ENCODE measurements around the gene CMTM6.

Gene CMTM6

DNA sequence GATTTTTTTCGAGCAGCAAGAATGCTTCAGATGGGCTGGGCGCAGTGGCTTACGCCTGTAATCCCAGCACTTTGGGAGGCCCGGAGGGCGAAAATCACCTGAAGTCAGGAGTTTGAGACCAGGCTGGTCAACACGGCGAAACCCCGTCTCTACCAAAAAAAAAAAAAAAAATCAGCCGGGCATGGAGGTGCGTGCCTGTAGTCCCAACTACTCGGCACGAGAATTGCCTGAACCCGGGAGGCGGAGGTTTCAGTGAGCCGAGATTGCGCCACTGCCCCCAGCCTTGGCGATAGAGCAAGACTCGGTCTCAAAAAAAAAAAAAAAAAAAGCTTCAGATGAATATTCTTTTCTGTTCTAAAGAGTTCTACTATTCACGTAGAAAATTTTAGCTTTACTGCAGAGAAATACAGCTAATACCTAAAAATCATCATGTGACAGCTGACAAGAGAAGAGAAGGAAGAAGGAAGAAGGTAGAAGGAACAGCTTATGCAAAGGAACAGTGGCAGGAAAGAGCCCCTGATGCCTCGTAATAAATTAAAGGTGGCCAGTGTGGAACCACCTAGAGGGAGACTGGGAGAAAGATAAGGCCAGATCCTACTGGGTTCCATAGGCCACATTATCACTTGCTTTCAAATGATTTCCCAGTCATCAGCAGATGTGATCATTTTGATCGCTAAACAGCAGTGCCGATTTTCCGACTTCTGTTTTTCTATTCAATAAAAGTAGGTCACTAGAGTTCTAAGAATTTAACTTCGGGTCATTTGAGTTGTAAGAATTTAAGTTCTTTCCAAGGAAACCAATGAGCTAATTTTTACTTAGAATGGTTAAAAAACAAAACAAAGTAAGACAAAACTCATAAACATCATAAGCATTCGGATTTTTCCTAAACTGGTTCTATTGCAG, 1.5 kb downstream of the CMTM6 start:
- TF ChIP-seq, protein P1, sequence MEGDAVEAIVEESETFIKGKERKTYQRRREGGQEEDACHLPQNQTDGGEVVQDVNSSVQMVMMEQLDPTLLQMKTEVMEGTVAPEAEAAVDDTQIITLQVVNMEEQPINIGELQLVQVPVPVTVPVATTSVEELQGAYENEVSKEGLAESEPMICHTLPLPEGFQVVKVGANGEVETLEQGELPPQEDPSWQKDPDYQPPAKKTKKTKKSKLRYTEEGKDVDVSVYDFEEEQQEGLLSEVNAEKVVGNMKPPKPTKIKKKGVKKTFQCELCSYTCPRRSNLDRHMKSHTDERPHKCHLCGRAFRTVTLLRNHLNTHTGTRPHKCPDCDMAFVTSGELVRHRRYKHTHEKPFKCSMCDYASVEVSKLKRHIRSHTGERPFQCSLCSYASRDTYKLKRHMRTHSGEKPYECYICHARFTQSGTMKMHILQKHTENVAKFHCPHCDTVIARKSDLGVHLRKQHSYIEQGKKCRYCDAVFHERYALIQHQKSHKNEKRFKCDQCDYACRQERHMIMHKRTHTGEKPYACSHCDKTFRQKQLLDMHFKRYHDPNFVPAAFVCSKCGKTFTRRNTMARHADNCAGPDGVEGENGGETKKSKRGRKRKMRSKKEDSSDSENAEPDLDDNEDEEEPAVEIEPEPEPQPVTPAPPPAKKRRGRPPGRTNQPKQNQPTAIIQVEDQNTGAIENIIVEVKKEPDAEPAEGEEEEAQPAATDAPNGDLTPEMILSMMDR (IDR thresholded peaks at IDR 0.05; ENCODE audit: borderline replicate concordance, control extremely low read depth, extremely low read depth, insufficient read depth, missing control alignments) = no peak
- in situ Hi-C loops (cut with MboI; ENCODE audit: low sequenced_read_pairs, unreplicated experiment) = loop anchor here (25.0 kb wide), 1 partner anchor 436 kb away; no protein-coding TSS in a partner anchor
- DNase-seq (ENCODE audit: low spot score) = no peak

DNA sequence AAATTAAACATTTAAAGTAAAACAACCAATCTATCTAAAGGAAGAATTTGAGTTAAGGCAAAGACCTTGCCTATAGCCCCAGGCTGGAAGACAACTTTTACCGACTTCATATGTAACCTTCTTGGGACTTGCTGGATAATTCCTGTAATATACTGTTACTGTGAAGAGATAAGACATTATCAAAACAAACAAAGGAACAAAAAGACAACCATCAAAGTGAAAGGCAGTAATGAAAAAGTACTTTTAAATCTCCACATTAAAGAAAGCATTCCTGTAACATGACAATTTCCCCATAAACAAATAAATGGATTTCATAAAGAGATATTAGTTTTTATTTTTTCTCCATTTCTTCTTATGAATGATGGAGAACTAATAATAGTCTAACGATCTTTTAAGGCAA, 2.4 kb downstream of the CMTM6 start:
- in situ Hi-C loops (cut with MboI; ENCODE audit: low sequenced_read_pairs, unreplicated experiment) = loop anchor here (25.0 kb wide), 1 partner anchor 437 kb away; no protein-coding TSS in a partner anchor
- DNase-seq (ENCODE audit: low spot score) = no peak
- TF ChIP-seq, protein P1 (IDR thresholded peaks at IDR 0.05; ENCODE audit: borderline replicate concordance, control extremely low read depth, extremely low read depth, insufficient read depth, missing control alignments) = no peak

DNA sequence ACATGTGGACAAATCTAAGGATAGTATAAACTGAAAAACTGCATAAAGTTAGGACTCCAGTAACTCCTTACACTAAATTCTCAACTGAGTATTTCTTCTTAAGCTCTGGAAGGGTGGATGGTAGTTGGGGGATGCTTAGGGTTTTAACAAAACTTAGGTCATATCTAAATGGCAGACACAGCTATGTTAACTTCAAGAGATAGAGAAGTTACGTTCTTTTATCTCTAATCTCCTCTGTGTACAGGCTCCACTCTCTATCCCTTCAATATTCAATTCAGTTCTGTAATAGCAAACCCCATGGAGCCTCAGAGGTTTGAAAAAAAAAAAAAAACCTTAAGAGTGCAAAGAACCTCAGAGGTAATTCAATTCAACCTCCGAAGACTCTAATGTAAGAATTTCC, 3.1 kb downstream of the CMTM6 start:
- TF ChIP-seq, protein P1 (IDR thresholded peaks at IDR 0.05; ENCODE audit: borderline replicate concordance, control extremely low read depth, extremely low read depth, insufficient read depth, missing control alignments) = no peak
- DNase-seq (ENCODE audit: low spot score) = no peak
- in situ Hi-C loops (cut with MboI; ENCODE audit: low sequenced_read_pairs, unreplicated experiment) = no loop called here

DNA sequence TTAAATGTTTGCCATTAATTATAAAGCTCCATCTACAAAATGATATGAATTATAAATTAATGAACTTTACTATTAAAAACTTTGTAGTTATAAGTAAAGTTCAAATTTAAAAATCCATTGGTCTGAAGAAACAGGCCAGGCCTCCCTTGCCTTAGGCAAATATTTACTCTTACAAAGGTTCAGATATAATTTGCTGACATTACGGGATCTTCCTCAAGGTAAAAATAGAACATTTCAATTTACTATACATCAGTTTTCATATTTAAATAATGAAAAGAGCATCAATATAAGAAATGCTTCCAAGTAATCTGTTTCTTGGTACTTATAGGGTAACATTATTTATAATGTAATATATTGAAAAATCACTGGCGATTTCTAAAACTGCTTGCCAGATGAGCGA, 3.7 kb downstream of the CMTM6 start:
- in situ Hi-C loops (cut with MboI; ENCODE audit: low sequenced_read_pairs, unreplicated experiment) = no loop called here
- DNase-seq (ENCODE audit: low spot score) = no peak
- TF ChIP-seq, protein P1 (IDR thresholded peaks at IDR 0.05; ENCODE audit: borderline replicate concordance, control extremely low read depth, extremely low read depth, insufficient read depth, missing control alignments) = no peak

DNA sequence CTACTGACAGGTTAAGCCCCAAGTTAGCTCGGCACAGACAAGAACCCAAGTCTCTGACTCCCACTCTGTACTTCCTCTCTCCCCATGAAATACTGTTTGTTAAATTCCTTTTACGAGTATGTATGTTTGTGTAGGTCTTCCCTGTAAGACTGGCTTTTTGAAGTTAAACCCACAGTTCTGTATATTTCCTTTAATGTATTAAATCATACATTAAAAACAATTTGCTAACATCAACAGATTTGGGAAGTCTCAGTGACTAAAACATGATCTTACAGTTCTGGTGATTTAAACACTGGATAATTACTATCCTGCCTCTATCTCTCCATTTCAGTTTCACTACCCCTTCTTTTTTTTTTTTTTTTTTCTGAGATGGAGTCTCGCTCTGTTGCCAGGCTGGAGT, 4.4 kb downstream of the CMTM6 start:
- no peak for DNase-seq (ENCODE audit: low spot score)
- in situ Hi-C loops (cut with MboI; ENCODE audit: low sequenced_read_pairs, unreplicated experiment) = no loop called here
- TF ChIP-seq, protein P1 (IDR thresholded peaks at IDR 0.05; ENCODE audit: borderline replicate concordance, control extremely low read depth, extremely low read depth, insufficient read depth, missing control alignments) = no peak

DNA sequence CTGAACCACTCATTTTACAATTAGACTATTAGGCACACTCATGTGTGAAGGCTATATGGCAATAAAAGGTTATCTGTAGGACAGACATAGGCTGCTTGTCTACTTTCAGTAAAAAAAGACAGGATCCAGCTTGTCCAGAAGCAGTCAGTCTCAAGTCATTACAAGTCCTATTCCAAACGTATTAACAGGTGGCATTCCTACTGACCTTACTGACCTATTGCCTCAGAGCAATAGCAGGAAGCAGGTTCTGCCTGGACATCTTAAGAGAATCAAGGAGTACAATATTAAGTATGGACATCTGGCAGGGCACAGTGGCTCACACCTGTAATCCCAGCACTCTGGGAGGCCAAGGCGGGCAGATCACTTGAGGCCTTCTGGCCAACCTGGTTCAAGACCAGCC, 7.0 kb downstream of the CMTM6 start:
- no peak for DNase-seq (ENCODE audit: low spot score)
- TF ChIP-seq, protein P1 (IDR thresholded peaks at IDR 0.05; ENCODE audit: borderline replicate concordance, control extremely low read depth, extremely low read depth, insufficient read depth, missing control alignments) = no peak

More for the DNA sequence above, 7.0 kb downstream of the CMTM6 start:
- in situ Hi-C loops (cut with MboI; ENCODE audit: low sequenced_read_pairs, unreplicated experiment) = no loop called here
